Spleen (tissue), 11 donors: ENCODE data around the gene KIF1A. TPM values are rescaled to one million over a fixed set of nuclear protein-coding genes. Genes with fewer than 3 reads are reported as not detected.

Source experiments
- DNase-seq: peaks from one replicate; pipeline ENCODE4 v3.0.0-alpha.2; 2020
- H3K27ac ChIP-seq, 8 donors: fragments of 200-600 bp; sonication (generic) in 7 of 8; 1 replicate in 4 of 8; 2 replicates in 4 of 8; pipeline versions ENCODE4 v1.5.0 to v1.8.0; 2016 to 2021; ENCODE audit warnings: inconsistent platforms in 4 of 8, mild to moderate bottlenecking in 4 of 8, moderate library complexity in 1 of 8
- H3K27me3 ChIP-seq, 7 donors: fragments of 200-600 bp; sonication (generic) in 6 of 7; replicated peaks in 1 of 7; 1 replicate in 4 of 7; 2 replicates in 3 of 7; pipeline versions ENCODE4 v1.5.0 to v1.8.0; 2016 to 2021; ENCODE audit warnings: inconsistent platforms in 3 of 7, mild to moderate bottlenecking in 1 of 7
- H3K36me3 ChIP-seq, 6 donors: fragments of 200-600 bp; sonication (generic) in 5 of 6; 1 replicate in 4 of 6; 2 replicates in 2 of 6; pipeline versions ENCODE4 v1.5.0 to v1.8.0; 2016 to 2021; ENCODE audit warnings: inconsistent platforms in 2 of 6
- H3K4me1 ChIP-seq, 6 donors: fragments of 200-600 bp; sonication (generic) in 5 of 6; 1 replicate in 3 of 6; 2 replicates in 3 of 6; pipeline versions ENCODE4 v1.5.0 to v1.8.0; 2016 to 2021; ENCODE audit warnings: inconsistent platforms in 3 of 6
- H3K4me3 ChIP-seq, 8 donors: fragments of 200-600 bp; sonication (generic) in 7 of 8; 1 replicate in 4 of 8; 2 replicates in 4 of 8; pipeline versions ENCODE4 v1.5.0 to v1.8.0; 2016 to 2021; ENCODE audit warnings: inconsistent platforms in 4 of 8, mild to moderate bottlenecking in 4 of 8, moderate library complexity in 2 of 8
- H3K9me3 ChIP-seq, 8 donors: fragments of 200-600 bp; sonication (generic) in 7 of 8; 1 replicate in 4 of 8; 2 replicates in 4 of 8; pipeline versions ENCODE4 v1.5.0 to v1.8.0; 2016 to 2021; ENCODE audit warnings: inconsistent platforms in 4 of 8
- CTCF ChIP-seq, 11 experiments: fragments of 200-600 bp in 7 of 11; fragments of 450-650 bp in 4 of 11; sonication (generic) in 4 of 11; IDR thresholded peaks in 8 of 11; conservative IDR thresholded peaks in 3 of 11; 1 replicate in 7 of 11; 2 replicates in 4 of 11; pipeline versions ENCODE4 v1.4.0 to v1.8.0; 2016 to 2021; ENCODE audit warnings: antibody characterized with exemption in 11 of 11, inconsistent platforms in 4 of 11, mild to moderate bottlenecking in 1 of 11
- POLR2A ChIP-seq, 3 donors: fragments of 450-650 bp; IDR thresholded peaks; one replicate each; pipeline ENCODE4 v1.5.1; 2017; ENCODE audit warnings: antibody characterized with exemption in 3 of 3, mild to moderate bottlenecking in 1 of 3
- POLR2AphosphoS5 ChIP-seq, 3 donors: sonication (generic); formaldehyde crosslinking; IDR thresholded peaks; one replicate each; pipeline ENCODE4 v1.5.1; 2017; ENCODE audit warnings: antibody characterized with exemption in 3 of 3
- WGBS, 5 donors: extraction: QIAGEN DNeasy Blood & Tissue Kit in 3 of 5; methylation state at CpG; one replicate each; pipeline versions ENCODE4 v1.1.5 to v1.1.7; 2013 to 2018; 5-methylcytosine and 5-hydroxymethylcytosine counted together
- intact Hi-C: fragments of 100-400 bp; cut with DNase I; formaldehyde crosslinking; loops from one replicate; pipeline ENCODE4 v1.15.0; 2023; ENCODE audit warnings: low total_unique reads
- polyA plus RNA-seq, 3 donors: library from polyadenylated mRNA; stranded (reverse); fragments of 200-250 nt; gene quantifications; one replicate each; pipeline ENCODE4 v1.2.1, GENCODE V29; 2013
- total RNA-seq, 7 donors: library from RNA; depleted of rRNA in 3 of 7; stranded (reverse); fragments of >200 nt in 3 of 7; fragmentation: NEBNext Ultra II Directional in 4 of 7; extraction: Animal tissue kit (Norgen Biotek cat#: 25700) in 4 of 7; gene quantifications; one replicate each; pipeline versions ENCODE4 v1.1.0 to v1.2.1, GENCODE V29; 2016 to 2021
- donor health status: healthy with polysubstance abuse.
- donor health status: DM: no; HTN: no; CAD: no; lungs with moderate emphysema.
- donor health status: DM: no; HTN: no; CAD: no.
- donor health status: Bipolar disorder and iron deficiency.
- donor health status: healthy.
- donor health status: DM: no; HTN: no; CAD: no.
- donor health status: DM: yes; HTN: yes; CAD: no.

The KIF1A gene
- total and polyA plus RNA-seq, 10 donors, result 0.02 to 2.0 (median 0.55) TPM; not detected in 1

- Histone ChIP-seq H3K27ac (no peak overlapping the region), H3K4me3 (no peak overlapping the region), H3K36me3 (no peaks in the 10 kb centered on the region), H3K4me1 (no peaks in the 10 kb centered on the region), H3K27me3 (peaks cover 0 to 25% (median 0%) of the 10 kb centered on the region in 7 donors), H3K9me3 (peaks cover 0 to 30% (median 7%) of the 10 kb centered on the region in 8 donors)
- WGBS, 5 donors, result 75 to 86% (median 82%) methylated on average over 9 of the region's 9 CpGs
- intact Hi-C loops, result no loop called here
- DNase-seq, result no peak
- no peak for TF ChIP-seq CTCF (IDR thresholded peaks at IDR 0.05 in 8 of 11, conservative IDR thresholded peaks at IDR 0.05 in 3 of 11)
- no peak for TF ChIP-seq POLR2A (IDR thresholded peaks at IDR 0.05)
- TF ChIP-seq POLR2AphosphoS5 (IDR thresholded peaks at IDR 0.05), result no peak
Measured at GRCh38 chr2:240809276-240809675, 10.7 kb downstream of the KIF1A start.

DNA sequence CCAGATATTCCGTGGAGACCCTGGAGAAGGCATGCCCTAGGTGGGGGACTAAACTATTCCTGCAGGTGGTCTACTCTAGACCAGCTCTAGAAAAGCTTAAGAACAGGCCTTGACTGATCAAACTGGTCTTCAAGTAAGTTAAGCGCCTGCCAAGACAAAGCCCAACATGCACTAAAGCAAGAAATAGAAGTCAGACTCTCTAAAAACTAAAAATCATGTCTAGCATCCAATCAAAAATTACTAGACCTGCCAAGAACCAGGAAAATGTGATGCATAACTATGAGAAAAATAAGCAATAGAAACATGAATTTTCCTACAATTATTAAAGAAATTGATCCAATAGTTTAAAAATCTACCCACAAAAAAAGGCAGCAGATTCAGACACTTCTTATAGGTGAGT is 13.6 kb downstream of the KIF1A start:
- H3K4me1 ChIP-seq, result no peaks in the 10 kb centered on the region
- DNase-seq, result no peak
- H3K27me3 ChIP-seq, result peaks cover 0 to 36% (median 0%) of the 10 kb centered on the region in 7 donors
- TF ChIP-seq CTCF (IDR thresholded peaks at IDR 0.05 in 8 of 11, conservative IDR thresholded peaks at IDR 0.05 in 3 of 11), result no peak
- H3K4me3 ChIP-seq, result no peak overlapping the region
- no peaks in the 10 kb centered on the region for H3K36me3 ChIP-seq
- 79 to 90% (median 85%) methylated on average over 2 of the region's 2 CpGs for WGBS, 5 donors
- intact Hi-C loops, result no loop called here
- H3K27ac ChIP-seq, result no peak overlapping the region
- H3K9me3 ChIP-seq, result peaks cover 0 to 8% (median 3%) of the 10 kb centered on the region in 8 donors

GRCh38 chr2:240806006-240806405 is 14.0 kb downstream of the KIF1A start:
- no peak for TF ChIP-seq POLR2A (IDR thresholded peaks at IDR 0.05)
- no peak for TF ChIP-seq POLR2AphosphoS5 (IDR thresholded peaks at IDR 0.05)
- TF ChIP-seq CTCF (IDR thresholded peaks at IDR 0.05 in 8 of 11, conservative IDR thresholded peaks at IDR 0.05 in 3 of 11), result no peak
- intact Hi-C loops, result no loop called here
- H3K4me3 ChIP-seq, result no peak overlapping the region
- no peak overlapping the region for H3K27ac ChIP-seq
- DNase-seq, result no peak
- H3K36me3 ChIP-seq, result no peaks in the 10 kb centered on the region
- H3K4me1 ChIP-seq, result no peaks in the 10 kb centered on the region
- H3K27me3 ChIP-seq, result peaks cover 0 to 39% (median 0%) of the 10 kb centered on the region in 7 donors
- 77 to 91% (median 84%) methylated on average over 4 of the region's 4 CpGs for WGBS, 5 donors
- peaks cover 0 to 8% (median 3%) of the 10 kb centered on the region in 8 donors for H3K9me3 ChIP-seq

DNA sequence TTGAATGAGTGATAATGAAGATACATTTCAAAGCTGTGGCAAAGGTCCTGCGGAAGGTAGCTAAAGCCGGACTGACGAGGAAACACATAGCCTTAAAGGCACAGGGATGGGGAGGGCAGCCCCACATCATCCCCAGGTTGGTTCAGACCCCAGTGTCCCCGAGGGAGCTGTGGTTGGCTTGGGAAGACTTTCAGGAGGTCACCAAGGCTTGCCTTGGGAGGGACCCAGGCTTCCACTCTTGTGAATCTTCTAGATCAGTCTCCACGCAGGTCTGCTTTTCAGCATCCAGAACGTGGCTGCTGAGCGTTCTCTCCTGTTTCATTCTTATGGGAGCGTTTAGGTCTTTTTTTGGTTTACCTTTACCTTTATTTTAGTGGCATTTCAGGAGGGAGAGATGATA is 16.8 kb downstream of the KIF1A start:
- DNase-seq, result no peak
- Histone ChIP-seq H3K27ac (no peak overlapping the region), H3K4me3 (no peak overlapping the region), H3K27me3 (peaks cover 0 to 46% (median 3%) of the 10 kb centered on the region in 7 donors), H3K4me1 (no peaks in the 10 kb centered on the region), H3K9me3 (peaks cover 0 to 8% (median 3%) of the 10 kb centered on the region in 8 donors), H3K36me3 (no peaks in the 10 kb centered on the region)
- intact Hi-C loops, result no loop called here
- 79 to 88% (median 81%) methylated on average over 8 of the region's 8 CpGs for WGBS, 5 donors
- TF ChIP-seq CTCF (IDR thresholded peaks at IDR 0.05 in 8 of 11, conservative IDR thresholded peaks at IDR 0.05 in 3 of 11), result no peak
- TF ChIP-seq POLR2AphosphoS5 (IDR thresholded peaks at IDR 0.05), result no peak
- no peak for TF ChIP-seq POLR2A (IDR thresholded peaks at IDR 0.05)
